ENCODE measurements around the gene SLC23A2. TPM values are rescaled to one million over a fixed set of nuclear protein-coding genes. Genes with fewer than 3 reads are reported as not detected.

The SLC23A2 gene
- total RNA-seq, 1 donor from 2014 or later, result 79.8 TPM

- CTCF ChIA-PET, result interaction anchor here (0.8 kb wide), 2 partner anchors 19 to 71 kb away, joined by 3 read pairs; no protein-coding TSS in a partner anchor
- Mint-ChIP-seq H3K9me3 (peaks cover 3% of the 10 kb centered on the region), H3K27ac (no peak overlapping the region), H3K36me3 (ENCODE audit: low read depth) (no peaks in the 10 kb centered on the region), H3K4me3 (no peak overlapping the region), H3K27me3 (no peaks in the 10 kb centered on the region), H3K4me1 (peaks cover 11% of the 10 kb centered on the region)
- DNase-seq (no peak), ATAC-seq (ENCODE audit: low read depth) (no peak)
- TF ChIP-seq CTCF (IDR thresholded peaks at IDR 0.05), result no peak
- POLR2A ChIA-PET, result no interaction called here
- intact Hi-C loops (cut with micrococcal nuclease), result no loop called here
Observed at GRCh38 chr20:4833074-4833728, 168.1 kb downstream of the SLC23A2 start.

- ChIA-PET POLR2A (no interaction called here), CTCF (interaction anchor here (1.2 kb wide), 1 partner anchor 123 kb away, joined by 3 read pairs; no protein-coding TSS in a partner anchor)
- Mint-ChIP-seq H3K9me3 (peaks cover 3% of the 10 kb centered on the region), H3K27ac (no peak overlapping the region), H3K36me3 (ENCODE audit: low read depth) (no peaks in the 10 kb centered on the region), H3K4me3 (no peak overlapping the region), H3K27me3 (no peaks in the 10 kb centered on the region), H3K4me1 (peaks cover 11% of the 10 kb centered on the region)
- no peak for TF ChIP-seq CTCF (IDR thresholded peaks at IDR 0.05)
- intact Hi-C loops (cut with micrococcal nuclease), result no loop called here
- DNase-seq (no peak), ATAC-seq (ENCODE audit: low read depth) (no peak)
Observed at GRCh38 chr20:4832469-4832868, 168.8 kb downstream of the SLC23A2 start.

DNA sequence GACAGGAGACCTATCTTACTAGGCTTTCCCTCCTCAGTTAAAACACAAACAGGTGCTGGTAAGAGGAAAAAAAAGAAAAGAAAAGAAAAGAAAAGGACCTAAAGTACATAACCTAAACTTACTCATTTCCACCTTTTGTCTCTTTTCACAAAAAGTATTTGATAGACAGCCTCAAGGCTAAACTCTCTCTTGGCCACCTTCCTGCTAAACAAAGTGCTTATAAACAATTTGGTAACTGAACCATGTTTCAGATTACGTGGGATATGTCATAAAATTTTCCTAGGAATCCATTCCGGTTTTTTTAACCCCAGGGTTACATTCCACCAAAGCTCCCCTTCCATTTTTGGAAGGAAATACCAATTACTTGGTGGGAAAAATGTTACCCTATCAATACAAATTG, 170.6 kb downstream of the SLC23A2 start:
- Mint-ChIP-seq H3K4me3 (no peak overlapping the region), H3K36me3 (ENCODE audit: low read depth) (no peaks in the 10 kb centered on the region), H3K9me3 (peaks cover 3% of the 10 kb centered on the region), H3K27ac (no peak overlapping the region), H3K4me1 (peaks cover 13% of the 10 kb centered on the region), H3K27me3 (no peaks in the 10 kb centered on the region)
- intact Hi-C loops (cut with micrococcal nuclease), result no loop called here
- ChIA-PET POLR2A (interaction anchor here (1.9 kb wide), 1 partner anchor 18 kb away, joined by 6 read pairs; no protein-coding TSS in a partner anchor), CTCF (no interaction called here)
- DNase-seq (no peak), ATAC-seq (ENCODE audit: low read depth) (no peak)
- TF ChIP-seq CTCF (IDR thresholded peaks at IDR 0.05), result no peak

GRCh38 chr20:4830259-4830658, 171.1 kb downstream of the SLC23A2 start:
- Mint-ChIP-seq H3K27me3 (no peaks in the 10 kb centered on the region), H3K4me1 (peaks cover 13% of the 10 kb centered on the region), H3K9me3 (peaks cover 3% of the 10 kb centered on the region), H3K36me3 (ENCODE audit: low read depth) (no peaks in the 10 kb centered on the region), H3K27ac (no peak overlapping the region), H3K4me3 (no peak overlapping the region)
- DNase-seq, result no peak
- CTCF ChIA-PET, result interaction anchor here (0.8 kb wide), 1 partner anchor 16 kb away, joined by 3 read pairs; no protein-coding TSS in a partner anchor
- POLR2A ChIA-PET, result interaction anchor here (0.6 to 1.9 kb wide), 2 partner anchors 15 to 17 kb away, joined by 3 to 6 read pairs; no protein-coding TSS in a partner anchor
- no peak for ATAC-seq (ENCODE audit: low read depth)
- TF ChIP-seq CTCF (IDR thresholded peaks at IDR 0.05), result no peak
- intact Hi-C loops (cut with micrococcal nuclease), result no loop called here

GRCh38 chr20:4829514-4830215, 171.6 kb downstream of the SLC23A2 start:
- Mint-ChIP-seq H3K27me3 (no peaks in the 10 kb centered on the region), H3K36me3 (ENCODE audit: low read depth) (no peaks in the 10 kb centered on the region), H3K4me1 (peaks cover 14% of the 10 kb centered on the region), H3K4me3 (no peak overlapping the region), H3K27ac (peak overlapping the region; percentile 60), H3K9me3 (peaks cover 3% of the 10 kb centered on the region)
- ATAC-seq (ENCODE audit: low read depth) (peak; percentile 40), DNase-seq (no peak)
- intact Hi-C loops (cut with micrococcal nuclease), result no loop called here
- TF ChIP-seq CTCF (IDR thresholded peaks at IDR 0.05), result no peak
- POLR2A ChIA-PET, result interaction anchor here (0.5 to 1.9 kb wide), 4 partner anchors 7 to 23 kb away, joined by 3 to 6 read pairs (median 5); no protein-coding TSS in a partner anchor
- CTCF ChIA-PET, result interaction anchor here (0.8 kb wide), 1 partner anchor 15 kb away, joined by 3 read pairs; no protein-coding TSS in a partner anchor
